ENCODE measurements around the gene WSCD1.

DNA sequence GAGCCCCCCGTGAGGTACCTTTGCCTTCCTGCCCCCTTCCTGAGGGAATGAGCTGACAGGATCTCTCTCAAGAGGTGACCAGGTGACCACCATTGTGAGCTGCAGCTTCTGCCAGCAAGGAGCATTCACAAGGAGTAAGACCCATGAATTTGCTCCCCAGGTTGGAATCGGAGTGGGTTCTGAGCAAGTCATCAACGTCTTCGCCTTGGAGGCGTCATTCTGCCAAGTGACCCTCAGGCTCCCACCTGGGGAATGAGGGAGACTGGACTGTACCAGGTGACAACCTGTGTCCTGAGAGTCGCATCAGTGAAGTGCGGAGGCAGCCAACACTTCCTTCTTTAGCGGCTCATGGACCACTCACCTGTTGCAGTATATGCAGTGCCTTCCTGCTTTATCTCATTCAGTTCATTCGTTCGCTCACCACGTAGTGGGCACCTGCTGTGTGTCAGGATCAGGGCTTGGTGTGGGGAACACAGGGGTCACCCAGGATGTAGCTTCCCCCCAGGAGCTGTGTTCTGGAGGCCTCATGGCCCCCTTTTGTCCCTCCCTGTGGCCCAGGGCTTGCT is 22.8 kb downstream of the WSCD1 start:
- TF ChIP-seq CTCF (IDR thresholded peaks at IDR 0.05) (no peak), ZFX (IDR thresholded peaks at IDR 0.05; ENCODE audit: borderline replicate concordance) (no peak)

All from 22Rv1 (cell line).